Muscle of leg (tissue), 11 donors: ENCODE results near the gene OSBPL8. TPM values are rescaled to one million over a fixed set of nuclear protein-coding genes. Genes with fewer than 3 reads are reported as not detected.

Experiments
- DNase-seq: peaks from one replicate; pipeline ENCODE4 v3.0.0; 2013
- H3K27ac ChIP-seq: one replicate; pipeline ENCODE4 v1.5.1; 2013; ENCODE audit warnings: mild to moderate bottlenecking, low read length, control low read depth
- H3K27me3 ChIP-seq: one replicate; pipeline ENCODE4 v1.6.1; 2013; ENCODE audit warnings: low read length; ENCODE audit not compliant: control insufficient read depth, insufficient read depth
- H3K36me3 ChIP-seq: one replicate; pipeline ENCODE4 v1.6.1; 2013; ENCODE audit warnings: low read length; ENCODE audit not compliant: control insufficient read depth, insufficient read depth
- H3K4me1 ChIP-seq: one replicate; pipeline ENCODE4 v1.6.1; 2013; ENCODE audit warnings: low read length; ENCODE audit not compliant: control insufficient read depth, insufficient read depth
- H3K4me3 ChIP-seq: one replicate; pipeline ENCODE4 v1.5.1; 2013; ENCODE audit warnings: low read length, control low read depth
- H3K9me3 ChIP-seq: replicated peaks from 2 replicates; pipeline ENCODE4 v1.6.1; 2013; ENCODE audit warnings: low read depth, low read length; ENCODE audit not compliant: control insufficient read depth
- WGBS: methylation state at CpG from one replicate; pipeline ENCODE4 v1.1.5; 2013; ENCODE audit warnings: missing lambda C conversion rate; ENCODE audit not compliant: insufficient coverage; 5-methylcytosine and 5-hydroxymethylcytosine counted together
- polyA plus RNA-seq, 8 donors: library from polyadenylated mRNA; unstranded; fragments of 120-200 nt; gene quantifications; one replicate each; pipeline versions ENCODE4 v1.2.1 to v1.2.3, GENCODE V29; 2013; ENCODE audit warnings: inconsistent platforms in 1 of 8, low replicate concordance in 1 of 8; ENCODE audit not compliant: insufficient read length in 8 of 8, insufficient read depth in 1 of 8
- total RNA-seq: library from RNA; stranded (reverse); fragments of 120-200 nt; gene quantifications from one replicate; pipeline ENCODE4 v1.2.4, GENCODE V29; 2013

Gene OSBPL8
- total and polyA plus RNA-seq, 9 donors, result 14.5 to 36.4 (median 26.2) TPM

GRCh38 chr12:76555797-76556196 lies 3.8 kb downstream of the OSBPL8 start:
- Histone ChIP-seq H3K36me3 (no peaks in the 10 kb centered on the region), H3K27me3 (no peaks in the 10 kb centered on the region), H3K4me3 (no peak overlapping the region), H3K27ac (no peak overlapping the region), H3K9me3 (no peaks in the 10 kb centered on the region), H3K4me1 (no peaks in the 10 kb centered on the region)
- no peak for DNase-seq
- 54% methylated on average over 1 of the region's 2 CpGs for WGBS

GRCh38 chr12:76555231-76555767 lies 4.3 kb downstream of the OSBPL8 start:
- H3K9me3 ChIP-seq, result no peaks in the 10 kb centered on the region
- WGBS, result 90% methylated on average over 4 of the region's 7 CpGs
- H3K27ac ChIP-seq, result no peak overlapping the region
- no peaks in the 10 kb centered on the region for H3K27me3 ChIP-seq
- no peak overlapping the region for H3K4me3 ChIP-seq
- H3K4me1 ChIP-seq, result no peaks in the 10 kb centered on the region
- H3K36me3 ChIP-seq, result no peaks in the 10 kb centered on the region
- DNase-seq, result no peak

GRCh38 chr12:76554405-76555230 lies 5.0 kb downstream of the OSBPL8 start:
- Histone ChIP-seq H3K27ac (no peak overlapping the region), H3K4me1 (no peaks in the 10 kb centered on the region), H3K9me3 (no peaks in the 10 kb centered on the region), H3K27me3 (no peaks in the 10 kb centered on the region), H3K4me3 (no peak overlapping the region), H3K36me3 (no peaks in the 10 kb centered on the region)
- no CpG with 5 or more reads among the region's 2 CpGs for WGBS
- no peak for DNase-seq

- Histone ChIP-seq H3K27ac (no peak overlapping the region), H3K9me3 (no peaks in the 10 kb centered on the region), H3K36me3 (no peaks in the 10 kb centered on the region), H3K4me1 (no peaks in the 10 kb centered on the region), H3K4me3 (no peak overlapping the region), H3K27me3 (no peaks in the 10 kb centered on the region)
- no peak for DNase-seq
- no CpG with 5 or more reads among the region's 3 CpGs for WGBS
These were observed 7.1 kb downstream of the OSBPL8 start for GRCh38 chr12:76552343-76552938.

- no peak for DNase-seq
- H3K36me3 ChIP-seq, result no peaks in the 10 kb centered on the region
- no peak overlapping the region for H3K27ac ChIP-seq
- no peaks in the 10 kb centered on the region for H3K4me1 ChIP-seq
- 100% methylated on average over 1 of the region's 5 CpGs for WGBS
- H3K9me3 ChIP-seq, result no peaks in the 10 kb centered on the region
- H3K27me3 ChIP-seq, result no peaks in the 10 kb centered on the region
- H3K4me3 ChIP-seq, result no peak overlapping the region
These were observed 8.1 kb downstream of the OSBPL8 start for GRCh38 chr12:76551482-76551888.

- no peaks in the 10 kb centered on the region for H3K4me1 ChIP-seq
- no peaks in the 10 kb centered on the region for H3K27me3 ChIP-seq
- no peaks in the 10 kb centered on the region for H3K9me3 ChIP-seq
- H3K27ac ChIP-seq, result no peak overlapping the region
- H3K36me3 ChIP-seq, result no peaks in the 10 kb centered on the region
- no peak for DNase-seq
- no peak overlapping the region for H3K4me3 ChIP-seq
- WGBS, result 71% methylated on average over 4 of the region's 4 CpGs
These were observed 10.4 kb downstream of the OSBPL8 start for GRCh38 chr12:76549131-76549530.

GRCh38 chr12:76548222-76548837 lies 11.2 kb downstream of the OSBPL8 start:
- Histone ChIP-seq H3K9me3 (no peaks in the 10 kb centered on the region), H3K27ac (no peak overlapping the region), H3K36me3 (no peaks in the 10 kb centered on the region), H3K4me1 (no peaks in the 10 kb centered on the region), H3K4me3 (no peak overlapping the region), H3K27me3 (no peaks in the 10 kb centered on the region)
- WGBS, result no CpG with 5 or more reads among the region's 3 CpGs
- no peak for DNase-seq

- Histone ChIP-seq H3K9me3 (no peaks in the 10 kb centered on the region), H3K36me3 (no peaks in the 10 kb centered on the region), H3K4me1 (no peaks in the 10 kb centered on the region), H3K27me3 (no peaks in the 10 kb centered on the region), H3K27ac (no peak overlapping the region), H3K4me3 (no peak overlapping the region)
- WGBS, result no CpG with 5 or more reads among the region's 1 CpG
- DNase-seq, result no peak
These were observed 12.0 kb downstream of the OSBPL8 start for GRCh38 chr12:76547526-76547925.

GRCh38 chr12:76546889-76547288 lies 12.7 kb downstream of the OSBPL8 start:
- Histone ChIP-seq H3K36me3 (no peaks in the 10 kb centered on the region), H3K27me3 (no peaks in the 10 kb centered on the region), H3K27ac (no peak overlapping the region), H3K4me1 (no peaks in the 10 kb centered on the region), H3K4me3 (no peak overlapping the region), H3K9me3 (no peaks in the 10 kb centered on the region)
- WGBS, result no CpG with 5 or more reads among the region's 3 CpGs
- DNase-seq, result no peak

GRCh38 chr12:76545486-76545885 lies 14.1 kb downstream of the OSBPL8 start:
- Histone ChIP-seq H3K27me3 (no peaks in the 10 kb centered on the region), H3K4me3 (no peak overlapping the region), H3K27ac (no peak overlapping the region), H3K9me3 (no peaks in the 10 kb centered on the region), H3K36me3 (no peaks in the 10 kb centered on the region), H3K4me1 (no peaks in the 10 kb centered on the region)
- no peak for DNase-seq
- no CpG with 5 or more reads among the region's 1 CpG for WGBS
